ENCODE results near the gene PPP1R2C.
A peak's percentile ranks its signal among the peaks of the same experiment; 100 is the strongest.

The PPP1R2C gene

DNA sequence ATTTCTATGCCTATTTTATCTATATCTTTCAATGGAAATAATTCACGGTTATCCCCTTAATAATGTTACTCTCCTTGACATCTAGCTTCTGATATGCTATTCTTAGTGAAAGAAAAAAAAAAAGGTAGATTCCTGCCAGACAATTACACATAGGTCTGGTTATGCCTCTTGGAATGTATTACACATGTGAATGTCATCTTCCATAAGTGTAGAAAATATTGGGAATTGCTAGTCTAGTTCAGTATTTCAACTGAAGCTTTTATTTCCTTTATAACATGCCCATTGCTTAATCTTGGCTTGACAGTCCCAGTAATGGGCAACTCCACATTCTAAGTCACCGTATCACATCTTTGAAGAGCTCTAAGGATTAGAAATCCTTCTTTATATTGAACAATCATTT lies 25.4 kb upstream of the PPP1R2C start:
- FAIRE-seq = no peak
- DNase-seq (ENCODE audit: insufficient read length, low spot score) = no peak
- no peak for TF ChIP-seq PAX5 (IDR thresholded peaks at IDR 0.05; ENCODE audit: insufficient read depth, low read length, severe bottlenecking)
- TF ChIP-seq POU2F2 (IDR thresholded peaks at IDR 0.05; ENCODE audit: low read depth, low read length) = no peak
- no peak for TF ChIP-seq SPI1 (IDR thresholded peaks at IDR 0.05; ENCODE audit: low read depth, low read length)
- no peak for TF ChIP-seq POLR2A (IDR thresholded peaks at IDR 0.05; ENCODE audit: low read depth, low read length)
- no peak for TF ChIP-seq TAF1 (IDR thresholded peaks at IDR 0.05; ENCODE audit: low read depth, low read length)
- no peak for TF ChIP-seq POLR2AphosphoS5 (IDR thresholded peaks at IDR 0.05; ENCODE audit: low read depth, low read length)

DNA sequence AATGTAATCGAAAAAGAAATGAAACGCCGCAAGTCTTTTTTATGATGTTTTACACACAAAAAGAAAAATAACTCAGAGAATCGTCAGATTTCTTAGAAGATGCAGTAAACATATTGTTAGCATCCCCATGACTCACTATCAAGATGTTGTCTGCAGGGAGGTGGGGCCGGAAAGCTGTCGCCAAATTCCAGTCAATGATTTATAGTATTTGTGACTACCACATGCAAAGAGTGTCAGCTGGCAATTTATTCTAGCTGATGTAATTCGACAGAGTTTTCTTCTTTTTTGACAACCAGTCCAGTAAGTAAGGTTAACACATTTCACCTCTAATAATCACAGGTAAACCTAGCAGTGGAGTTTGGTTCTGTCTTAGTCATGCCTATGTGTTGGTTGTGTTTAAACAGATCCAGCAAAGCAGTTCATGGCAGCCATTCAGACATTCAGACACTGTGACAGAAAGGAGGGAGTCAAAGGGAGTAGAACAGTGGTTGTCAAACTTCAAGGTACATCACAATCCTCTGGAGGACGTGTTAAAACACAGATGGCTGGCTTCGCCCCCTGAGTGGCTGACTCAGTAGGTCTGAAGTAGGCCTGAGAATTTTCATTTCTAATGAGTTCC lies 19.8 kb upstream of the PPP1R2C start:
- DNase-seq (ENCODE audit: insufficient read length, low spot score) (no peak), FAIRE-seq (no peak)
- no peak for TF ChIP-seq TAF1 (IDR thresholded peaks at IDR 0.05; ENCODE audit: low read depth, low read length)
- TF ChIP-seq POLR2AphosphoS5 (IDR thresholded peaks at IDR 0.05; ENCODE audit: low read depth, low read length) = no peak
- TF ChIP-seq POU2F2 (IDR thresholded peaks at IDR 0.05; ENCODE audit: low read depth, low read length) = no peak

DNA sequence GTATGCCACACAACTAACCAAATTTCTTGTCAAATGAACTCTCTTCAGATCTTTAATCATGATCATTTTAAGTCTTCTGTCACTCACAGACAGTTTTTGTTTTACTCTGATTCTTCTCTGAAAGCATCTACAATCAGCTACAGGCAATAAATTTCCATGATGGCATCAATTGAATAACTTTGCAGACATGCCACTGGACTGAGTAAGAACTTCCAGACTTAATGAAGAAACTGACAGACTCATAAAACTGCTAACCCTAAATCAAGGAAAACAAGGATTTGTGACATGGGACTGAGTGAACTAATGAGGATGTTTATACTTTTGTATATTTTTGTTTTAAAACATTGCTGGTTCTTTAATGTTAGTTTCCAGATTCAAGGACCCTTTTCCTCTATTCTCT lies 5.5 kb upstream of the PPP1R2C start:
- TF ChIP-seq POLR2AphosphoS5 (IDR thresholded peaks at IDR 0.05; ENCODE audit: low read depth, low read length) = no peak
- no peak for TF ChIP-seq TAF1 (IDR thresholded peaks at IDR 0.05; ENCODE audit: low read depth, low read length)
- TF ChIP-seq POU2F2 (IDR thresholded peaks at IDR 0.05; ENCODE audit: low read depth, low read length) = no peak
- TF ChIP-seq SPI1 (IDR thresholded peaks at IDR 0.05; ENCODE audit: low read depth, low read length) = no peak
- DNase-seq (ENCODE audit: insufficient read length, low spot score) (no peak), FAIRE-seq (peak; percentile 26)

DNA sequence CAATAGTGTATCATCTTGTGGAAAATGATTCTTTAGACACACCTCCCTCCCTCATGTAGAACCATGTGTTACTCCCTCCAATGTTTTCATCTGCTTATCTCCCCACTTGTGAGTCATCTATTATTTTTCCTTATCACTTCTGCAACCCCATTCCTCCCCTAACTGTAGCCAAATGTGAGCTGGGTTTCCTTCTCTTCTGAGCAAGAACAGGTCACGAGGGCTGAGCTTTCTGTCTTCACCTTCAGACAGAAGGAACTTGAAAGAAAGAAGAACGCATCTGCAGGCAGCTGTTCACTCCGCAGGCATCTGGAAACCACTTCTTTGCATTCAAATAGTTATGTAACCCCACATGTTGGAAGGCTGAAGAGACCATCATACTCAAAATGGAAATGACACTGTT lies 1.8 kb downstream of the PPP1R2C start:
- FAIRE-seq (no peak), DNase-seq (ENCODE audit: insufficient read length, low spot score) (no peak)
- TF ChIP-seq POLR2A (IDR thresholded peaks at IDR 0.05; ENCODE audit: low read depth, low read length) (no peak), POLR2AphosphoS5 (IDR thresholded peaks at IDR 0.05; ENCODE audit: low read depth, low read length) (no peak), POU2F2 (IDR thresholded peaks at IDR 0.05; ENCODE audit: low read depth, low read length) (no peak), PAX5 (IDR thresholded peaks at IDR 0.05; ENCODE audit: insufficient read depth, low read length, severe bottlenecking) (no peak), SPI1 (IDR thresholded peaks at IDR 0.05; ENCODE audit: low read depth, low read length) (no peak), TAF1 (IDR thresholded peaks at IDR 0.05; ENCODE audit: low read depth, low read length) (no peak)

DNA sequence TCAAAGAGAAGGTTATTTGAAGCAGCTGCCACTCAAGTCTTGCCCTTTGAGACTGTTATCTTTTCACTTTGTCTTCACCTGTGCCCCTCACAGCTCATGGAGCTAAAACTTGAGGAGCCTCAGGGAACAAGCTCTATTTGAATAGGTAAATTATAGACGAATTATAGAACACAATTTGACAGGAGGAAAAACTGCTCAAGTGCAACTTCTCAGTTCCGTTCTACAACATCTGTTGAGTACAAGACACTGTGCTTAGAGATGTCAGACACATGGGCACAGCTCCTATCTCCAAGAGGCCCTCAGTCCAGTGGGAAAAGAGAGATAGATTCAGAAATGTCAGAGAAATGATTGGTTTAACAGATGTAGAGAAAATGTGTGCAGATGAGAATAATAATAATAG lies 5.1 kb downstream of the PPP1R2C start:
- TF ChIP-seq SPI1 (IDR thresholded peaks at IDR 0.05; ENCODE audit: low read depth, low read length) (peak; percentile 45; the same call in 1 of the 2 replicates), TAF1 (IDR thresholded peaks at IDR 0.05; ENCODE audit: low read depth, low read length) (no peak)
- DNase-seq (ENCODE audit: insufficient read length, low spot score) (no peak), FAIRE-seq (no peak)

DNA sequence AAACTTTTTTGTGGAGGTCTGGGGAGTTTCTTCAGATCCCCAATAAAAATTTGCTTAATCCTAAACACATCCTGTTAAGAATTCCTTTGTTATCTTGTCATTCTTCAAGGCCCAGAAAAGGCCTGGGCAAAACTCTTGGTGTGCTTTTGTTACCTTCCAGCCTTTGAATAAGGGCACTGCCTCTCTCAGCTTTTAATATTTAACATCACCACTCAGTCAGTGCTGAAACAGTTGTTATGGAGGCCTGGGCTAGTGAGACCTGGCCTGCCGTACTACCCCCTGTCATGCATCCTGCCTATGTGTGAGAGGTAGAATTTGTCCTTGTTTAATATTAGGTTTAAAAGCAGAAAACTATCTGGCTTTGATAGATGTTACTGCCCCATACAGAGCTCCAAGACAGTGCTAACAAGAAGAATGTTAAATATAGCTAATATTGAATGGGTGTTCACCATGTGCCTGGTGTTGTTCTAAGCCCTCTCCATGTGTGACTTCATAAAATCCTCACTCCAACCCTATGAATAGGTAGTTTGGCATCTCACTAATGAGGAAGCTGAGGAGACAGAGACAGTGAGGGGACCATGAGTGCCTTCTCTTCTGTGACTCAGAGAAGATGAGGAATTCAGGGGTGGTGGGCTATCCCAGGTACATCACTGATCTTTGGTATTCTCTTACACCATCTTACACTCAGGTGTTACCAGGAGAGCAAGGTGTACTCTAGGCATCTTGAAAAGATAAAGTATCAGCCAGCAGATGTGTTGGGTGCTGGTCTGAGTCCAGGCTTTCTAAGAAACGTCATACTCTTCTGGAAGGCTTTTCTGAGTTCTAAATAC lies 6.2 kb downstream of the PPP1R2C start:
- DNase-seq (ENCODE audit: insufficient read length, low spot score) (no peak), FAIRE-seq (no peak)
- TF ChIP-seq TAF1 (IDR thresholded peaks at IDR 0.05; ENCODE audit: low read depth, low read length) = no peak
- no peak for TF ChIP-seq POLR2A (IDR thresholded peaks at IDR 0.05; ENCODE audit: low read depth, low read length)

DNA sequence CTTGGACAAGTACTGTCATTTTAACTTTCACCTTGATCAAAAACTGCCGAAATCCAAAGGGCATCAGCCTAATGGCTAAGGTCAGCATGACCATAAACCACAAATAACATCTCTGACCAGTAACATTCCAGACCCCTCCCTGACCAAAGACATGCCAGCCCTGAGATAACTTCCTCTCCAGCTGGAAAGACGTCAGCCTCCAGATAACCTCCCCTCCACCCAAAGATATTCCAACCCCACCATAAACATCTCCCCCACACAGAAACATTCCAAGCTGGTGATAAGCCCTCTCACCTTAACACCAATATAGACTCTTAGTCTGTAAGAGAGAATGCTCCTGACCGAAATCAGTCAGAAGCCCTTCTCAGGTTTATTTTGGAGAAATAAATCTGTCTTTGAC lies 7.4 kb downstream of the PPP1R2C start:
- DNase-seq (ENCODE audit: insufficient read length, low spot score) = no peak
- TF ChIP-seq TAF1 (IDR thresholded peaks at IDR 0.05; ENCODE audit: low read depth, low read length) (no peak), POLR2A (IDR thresholded peaks at IDR 0.05; ENCODE audit: low read depth, low read length) (no peak), POU2F2 (IDR thresholded peaks at IDR 0.05; ENCODE audit: low read depth, low read length) (no peak), PAX5 (IDR thresholded peaks at IDR 0.05; ENCODE audit: insufficient read depth, low read length, severe bottlenecking) (no peak), POLR2AphosphoS5 (IDR thresholded peaks at IDR 0.05; ENCODE audit: low read depth, low read length) (no peak), SPI1 (IDR thresholded peaks at IDR 0.05; ENCODE audit: low read depth, low read length) (no peak)
- FAIRE-seq = no peak

DNA sequence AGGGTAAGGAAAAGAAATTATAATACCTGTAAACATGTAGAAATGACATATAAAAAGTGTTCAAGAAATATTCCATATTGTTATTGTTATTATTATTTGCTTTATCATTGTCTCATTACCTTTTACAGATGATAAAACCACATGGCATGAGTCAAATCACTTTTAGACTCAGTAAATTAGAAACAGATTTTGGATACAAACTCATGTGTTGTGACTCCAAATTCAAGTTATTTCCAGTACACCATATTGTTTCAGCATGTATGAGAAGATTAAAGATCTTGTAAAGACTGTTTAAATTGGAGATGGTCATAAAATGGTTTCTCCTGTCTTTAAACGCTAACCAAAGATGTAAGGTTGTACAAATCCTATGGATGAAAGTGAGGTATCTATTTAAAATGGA lies 18.1 kb downstream of the PPP1R2C start:
- no peak for TF ChIP-seq TAF1 (IDR thresholded peaks at IDR 0.05; ENCODE audit: low read depth, low read length)
- TF ChIP-seq POLR2AphosphoS5 (IDR thresholded peaks at IDR 0.05; ENCODE audit: low read depth, low read length) = no peak
- no peak for TF ChIP-seq PAX5 (IDR thresholded peaks at IDR 0.05; ENCODE audit: insufficient read depth, low read length, severe bottlenecking)
- TF ChIP-seq POU2F2 (IDR thresholded peaks at IDR 0.05; ENCODE audit: low read depth, low read length) = no peak
- TF ChIP-seq POLR2A (IDR thresholded peaks at IDR 0.05; ENCODE audit: low read depth, low read length) = no peak
- TF ChIP-seq SPI1 (IDR thresholded peaks at IDR 0.05; ENCODE audit: low read depth, low read length) = no peak
- DNase-seq (ENCODE audit: insufficient read length, low spot score) = no peak
- FAIRE-seq = no peak

DNA sequence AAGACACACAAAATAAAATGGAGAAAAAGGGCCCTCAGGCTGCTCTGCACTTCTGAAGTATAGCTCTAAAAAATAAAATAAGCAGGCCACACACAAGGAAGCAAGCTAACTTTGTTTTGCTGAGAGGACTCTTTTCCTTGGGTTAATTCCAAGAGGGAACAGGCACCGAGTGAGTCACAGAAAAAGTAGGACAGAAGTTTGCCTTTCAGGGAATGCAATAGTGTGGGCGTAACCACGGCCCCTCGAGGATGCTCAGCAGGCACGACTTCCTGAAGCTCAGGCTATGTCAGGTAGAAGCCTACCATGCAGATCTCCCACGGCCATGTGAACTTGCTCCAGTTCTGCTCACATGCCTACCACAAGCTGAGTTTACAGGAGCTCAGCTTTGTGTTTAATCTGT lies 22.1 kb downstream of the PPP1R2C start:
- DNase-seq (ENCODE audit: insufficient read length, low spot score) (no peak), FAIRE-seq (no peak)
- TF ChIP-seq SPI1 (IDR thresholded peaks at IDR 0.05; ENCODE audit: low read depth, low read length) = no peak
- TF ChIP-seq POU2F2 (IDR thresholded peaks at IDR 0.05; ENCODE audit: low read depth, low read length) = no peak
- TF ChIP-seq POLR2AphosphoS5 (IDR thresholded peaks at IDR 0.05; ENCODE audit: low read depth, low read length) = no peak
- no peak for TF ChIP-seq TAF1 (IDR thresholded peaks at IDR 0.05; ENCODE audit: low read depth, low read length)
- no peak for TF ChIP-seq POLR2A (IDR thresholded peaks at IDR 0.05; ENCODE audit: low read depth, low read length)
- TF ChIP-seq PAX5 (IDR thresholded peaks at IDR 0.05; ENCODE audit: insufficient read depth, low read length, severe bottlenecking) = no peak

DNA sequence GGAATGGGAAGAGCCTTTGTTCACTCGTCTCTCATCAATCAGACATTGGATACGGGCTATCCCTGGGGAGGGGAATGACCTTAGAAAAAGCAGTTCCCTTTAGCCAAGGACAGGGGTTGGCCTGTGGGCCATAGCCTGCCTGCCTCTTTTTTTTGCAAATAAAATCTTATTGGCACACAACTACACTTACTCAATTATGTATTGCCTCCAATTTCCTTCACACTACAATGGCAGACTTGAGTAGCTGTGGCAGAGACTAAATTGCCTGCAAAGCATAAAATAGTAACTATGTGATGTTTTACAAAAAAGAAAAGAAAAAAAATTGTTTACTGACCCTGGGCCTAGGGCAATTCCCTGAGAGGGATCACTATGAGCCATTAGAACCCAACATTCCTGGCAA lies 23.4 kb downstream of the PPP1R2C start:
- DNase-seq (ENCODE audit: insufficient read length, low spot score) (no peak), FAIRE-seq (no peak)
- TF ChIP-seq POU2F2 (IDR thresholded peaks at IDR 0.05; ENCODE audit: low read depth, low read length) (no peak), TAF1 (IDR thresholded peaks at IDR 0.05; ENCODE audit: low read depth, low read length) (no peak), PAX5 (IDR thresholded peaks at IDR 0.05; ENCODE audit: insufficient read depth, low read length, severe bottlenecking) (no peak), POLR2A (IDR thresholded peaks at IDR 0.05; ENCODE audit: low read depth, low read length) (no peak), POLR2AphosphoS5 (IDR thresholded peaks at IDR 0.05; ENCODE audit: low read depth, low read length) (no peak), SPI1 (IDR thresholded peaks at IDR 0.05; ENCODE audit: low read depth, low read length) (no peak)
